GM12878 (cell line): ENCODE measurements around the gene IKZF5.

Source experiments
- CREB1 ChIP-seq: IDR thresholded peaks from 2 replicates; pipeline ENCODE4 v1.6.1; 2012; ENCODE audit warnings: low read depth, mild to moderate bottlenecking, inconsistent platforms
- CTCF ChIP-seq, 3 experiments: IDR thresholded peaks in 2 of 3; conservative IDR thresholded peaks in 1 of 3; 2 replicates each; pipeline ENCODE4 v1.5.1; 2011; ENCODE audit warnings: low read depth in 3 of 3, low read length in 3 of 3, mild to moderate bottlenecking in 3 of 3, control low read depth in 2 of 3, moderate library complexity in 2 of 3, inconsistent platforms in 1 of 3, mixed read lengths in 1 of 3; ENCODE audit not compliant: control insufficient read depth in 2 of 3, insufficient read depth in 1 of 3; ENCODE audit errors: extremely low read depth in 1 of 3
- MXI1 ChIP-seq: fragments of 150-350 bp; IDR thresholded peaks from 2 replicates; pipeline ENCODE4 v1.6.1; 2011; ENCODE audit warnings: low read depth, mild to moderate bottlenecking, inconsistent platforms, low read length, improper control_type of control experiment
- RAD51 ChIP-seq: fragments of 450-650 bp; IDR thresholded peaks from 2 replicates; pipeline ENCODE4 v1.6.1; 2016; ENCODE audit warnings: moderate library complexity, mild to moderate bottlenecking, inconsistent platforms
- RFX5 ChIP-seq: IDR thresholded peaks from 2 replicates; pipeline ENCODE4 v1.6.1; 2011; ENCODE audit warnings: low read depth, low read length, improper control_type of control experiment
- SPI1 ChIP-seq: IDR thresholded peaks from 2 replicates; pipeline ENCODE4 v1.6.1; 2011; ENCODE audit warnings: low read depth, mild to moderate bottlenecking, low read length, moderate library complexity, borderline replicate concordance; ENCODE audit not compliant: insufficient read depth
- SREBF2 ChIP-seq: IDR thresholded peaks from 2 replicates; pipeline ENCODE4 v1.6.1; 2012; ENCODE audit warnings: mild to moderate bottlenecking, low read length
- ZNF384 ChIP-seq: IDR thresholded peaks from 2 replicates; pipeline ENCODE4 v1.6.1; 2012; ENCODE audit warnings: low read depth, mild to moderate bottlenecking, low read length, improper control_type of control experiment, borderline replicate concordance

GRCh38 chr10:122954731-122955050 is 53.9 kb downstream of the IKZF5 start:
- no peak for TF ChIP-seq RFX5
- TF ChIP-seq CTCF (IDR thresholded peaks at IDR 0.05 in 2 of 3, conservative IDR thresholded peaks at IDR 0.05 in 1 of 3; ENCODE audit: control insufficient read depth in 2 of 3, extremely low read depth in 1 of 3, insufficient read depth in 1 of 3, low read depth in 3 of 3, low read length in 3 of 3): no peak
- TF ChIP-seq MXI1: no peak
- TF ChIP-seq SPI1: no peak
- no peak for TF ChIP-seq RAD51
- no peak for TF ChIP-seq SREBF2
- TF ChIP-seq CREB1: no peak
- no peak for TF ChIP-seq ZNF384
